Keratinocyte (primary cell): ENCODE data around the gene ADGRG6. TPM values are rescaled to one million over a fixed set of nuclear protein-coding genes. Genes with fewer than 3 reads are reported as not detected.

ENCODE experiments used
- DNase-seq: peaks from one replicate; pipeline ENCODE4 v3.0.0-alpha.2; 2011; ENCODE audit warnings: low read depth, missing footprints, low spot score
- FAIRE-seq: peaks from 2 replicates; lab custom pipeline; 2011; peaks lifted over from hg19 to GRCh38; lab: Jason Lieb, UNC
- H2AFZ ChIP-seq: 2 replicates; pipeline ENCODE4 v1.6.0; 2012; ENCODE audit warnings: low read length, control low read depth, inconsistent platforms; ENCODE audit not compliant: control insufficient read depth
- H3K27ac ChIP-seq: 2 replicates; pipeline ENCODE4 v1.5.1; 2011; ENCODE audit warnings: low read length; ENCODE audit not compliant: control insufficient read depth, insufficient read depth
- H3K27me3 ChIP-seq: 3 replicates; pipeline ENCODE4 v1.6.0; 2011; ENCODE audit warnings: low read length; ENCODE audit not compliant: control insufficient read depth, insufficient read depth; ENCODE audit errors: extremely low read depth
- H3K36me3 ChIP-seq, 2 experiments: 2 replicates in 1 of 2; 3 replicates in 1 of 2; pipeline ENCODE4 v1.5.1; 2011; ENCODE audit warnings: low read length in 2 of 2, mild to moderate bottlenecking in 1 of 2; ENCODE audit not compliant: control insufficient read depth in 2 of 2, insufficient read depth in 2 of 2; ENCODE audit errors: extremely low read depth in 1 of 2
- H3K4me1 ChIP-seq: 3 replicates; pipeline ENCODE4 v1.5.1; 2011; ENCODE audit warnings: low read length; ENCODE audit not compliant: control insufficient read depth, insufficient read depth; ENCODE audit errors: extremely low read depth
- H3K4me2 ChIP-seq: 3 replicates; pipeline ENCODE4 v1.6.0; 2011; ENCODE audit warnings: low read depth, low read length; ENCODE audit not compliant: control insufficient read depth, insufficient read depth; ENCODE audit errors: extremely low read depth
- H3K4me3 ChIP-seq, 3 experiments: fragments of 200-600 bp in 1 of 3; sonication (generic) in 1 of 3; 2 replicates in 2 of 3; 3 replicates in 1 of 3; pipeline ENCODE4 v1.5.1; 2011 to 2016; ENCODE audit warnings: low read length in 3 of 3, mild to moderate bottlenecking in 3 of 3, control low read depth in 2 of 3, inconsistent platforms in 1 of 3, low read depth in 1 of 3, mixed read lengths in 1 of 3, mixed run types in 1 of 3, moderate library complexity in 1 of 3; ENCODE audit not compliant: control insufficient read depth in 2 of 3, insufficient read depth in 2 of 3; ENCODE audit errors: extremely low read depth in 1 of 3
- H3K79me2 ChIP-seq: 2 replicates; pipeline ENCODE4 v1.6.0; 2012; ENCODE audit warnings: low read length; ENCODE audit not compliant: control insufficient read depth, insufficient read depth
- H3K9ac ChIP-seq: 3 replicates; pipeline ENCODE4 v1.6.0; 2011; ENCODE audit warnings: low read length; ENCODE audit not compliant: control insufficient read depth, insufficient read depth; ENCODE audit errors: extremely low read depth
- H3K9me1 ChIP-seq: 3 replicates; pipeline ENCODE4 v1.6.0; 2011; ENCODE audit warnings: low read length; ENCODE audit not compliant: control insufficient read depth, insufficient read depth; ENCODE audit errors: extremely low read depth
- H3K9me3 ChIP-seq: 2 replicates; pipeline ENCODE4 v1.5.1; 2012; ENCODE audit warnings: low read depth, low read length; ENCODE audit not compliant: control insufficient read depth
- H4K20me1 ChIP-seq: 3 replicates; pipeline ENCODE4 v1.6.0; 2011; ENCODE audit warnings: low read length; ENCODE audit not compliant: control insufficient read depth, insufficient read depth; ENCODE audit errors: extremely low read depth
- CTCF ChIP-seq, 3 experiments: IDR thresholded peaks in 1 of 3; conservative IDR thresholded peaks in 1 of 3; optimal IDR thresholded peaks in 1 of 3; 2 replicates in 2 of 3; 3 replicates in 1 of 3; pipeline versions ENCODE3 to v1.5.1; 2011; ENCODE audit warnings: low read length in 3 of 3, mild to moderate bottlenecking in 3 of 3, moderate library complexity in 2 of 3, control low read depth in 1 of 3, inconsistent platforms in 1 of 3; ENCODE audit not compliant: insufficient read depth in 2 of 3; ENCODE audit errors: extremely low read depth in 1 of 3
- EZH2 ChIP-seq: IDR thresholded peaks from one replicate; pipeline ENCODE4 v1.6.1; 2012; ENCODE audit warnings: inconsistent platforms, mild to moderate bottlenecking, low read length, moderate library complexity
- dilution Hi-C: fragments of 300-500 bp; cut with MboI; formaldehyde crosslinking; loops from one replicate; pipeline ENCODE4 v1.7.0; 2020; ENCODE audit warnings: low sequenced_read_pairs; ENCODE audit not compliant: extremely low pct_ligation_motif_present
- polyA plus RNA-seq, 5 experiments: library from polyadenylated mRNA; depleted of rRNA in 3 of 5; stranded (reverse) in 3 of 5; stranded (forward) in 1 of 5; unstranded in 1 of 5; fragments of >200 nt; gene quantifications; 1 replicate in 1 of 5; 2 replicates in 3 of 5; 3 replicates in 1 of 5; pipeline versions ENCODE4 v1.2.1 to v1.2.3, GENCODE V29; 2011 to 2012; ENCODE audit warnings: missing spikeins in 2 of 5, low read depth in 1 of 5, low replicate concordance in 1 of 5

The ADGRG6 gene
- polyA plus RNA-seq, 1 donor (not counting 4 experiments of a cell fraction or from before 2014, with no cell fraction given), result 20.1 TPM

GRCh38 chr6:142255785-142256184, 46.0 kb upstream of the ADGRG6 start:
- Histone ChIP-seq H3K36me3 (no peaks in the 10 kb centered on the region), H3K4me1 (no peaks in the 10 kb centered on the region), H3K9me3 (no peaks in the 10 kb centered on the region), H4K20me1 (no peaks in the 10 kb centered on the region), H3K4me2 (no peak overlapping the region), H2AFZ (no peak overlapping the region), H3K27ac (no peak overlapping the region), H3K27me3 (no peaks in the 10 kb centered on the region), H3K79me2 (no peaks in the 10 kb centered on the region), H3K4me3 (no peak overlapping the region), H3K9ac (no peak overlapping the region), H3K9me1 (no peaks in the 10 kb centered on the region)
- no peak for DNase-seq
- no peak for FAIRE-seq
- TF ChIP-seq EZH2 (no peak), CTCF (optimal IDR thresholded peaks at IDR 0.05 in 1 of 3, IDR thresholded peaks at IDR 0.05 in 1 of 3, conservative IDR thresholded peaks at IDR 0.05 in 1 of 3; ENCODE audit: extremely low read depth in 1 of 3, insufficient read depth in 2 of 3, low read length in 3 of 3) (no peak)
- dilution Hi-C loops, result no loop called here

GRCh38 chr6:142258305-142258704, 43.5 kb upstream of the ADGRG6 start:
- H2AFZ ChIP-seq, result no peak overlapping the region
- dilution Hi-C loops, result no loop called here

More at GRCh38 chr6:142258305-142258704, 43.5 kb upstream of the ADGRG6 start:
- no peak overlapping the region for H3K9ac ChIP-seq
- H3K9me3 ChIP-seq, result no peaks in the 10 kb centered on the region
- DNase-seq (no peak), FAIRE-seq (no peak)
- TF ChIP-seq EZH2 (no peak), CTCF (optimal IDR thresholded peaks at IDR 0.05 in 1 of 3, IDR thresholded peaks at IDR 0.05 in 1 of 3, conservative IDR thresholded peaks at IDR 0.05 in 1 of 3; ENCODE audit: extremely low read depth in 1 of 3, insufficient read depth in 2 of 3, low read length in 3 of 3) (no peak)
- H4K20me1 ChIP-seq, result no peaks in the 10 kb centered on the region
- H3K36me3 ChIP-seq, result no peaks in the 10 kb centered on the region
- H3K4me1 ChIP-seq, result no peaks in the 10 kb centered on the region
- no peak overlapping the region for H3K27ac ChIP-seq
- no peaks in the 10 kb centered on the region for H3K9me1 ChIP-seq
- H3K4me2 ChIP-seq, result no peak overlapping the region
- H3K4me3 ChIP-seq, result no peak overlapping the region
- H3K79me2 ChIP-seq, result no peaks in the 10 kb centered on the region
- H3K27me3 ChIP-seq, result no peaks in the 10 kb centered on the region
